HepG2 (cell line): Measurements from ENCODE around the gene EPB41. TPM values are rescaled to one million over a fixed set of nuclear protein-coding genes. Genes with fewer than 3 reads are reported as not detected.
A peak's percentile ranks its signal among the peaks of the same experiment; 100 is the strongest.

Experiments
- FOXK2 ChIP-seq: fragments of 450-650 bp; IDR thresholded peaks from 2 replicates; pipeline ENCODE4 v1.6.1; 2016
- GATAD1 ChIP-seq: IDR thresholded peaks from 2 replicates; pipeline ENCODE4 v1.6.1; 2016; ENCODE audit warnings: missing genetic modification reagents, missing compliant biosample characterization
- NFE2L1 ChIP-seq: sonication (generic); formaldehyde crosslinking; IDR thresholded peaks from 2 replicates; pipeline ENCODE4 v1.4.0; 2020; ENCODE audit warnings: missing genetic modification reagents, mild to moderate bottlenecking, borderline replicate concordance
- TBP ChIP-seq: sonication (generic); formaldehyde crosslinking; IDR thresholded peaks from 2 replicates; pipeline ENCODE4 v1.5.0; 2020; ENCODE audit warnings: missing genetic modification reagents
- ZFAT ChIP-seq: sonication (generic); formaldehyde crosslinking; conservative IDR thresholded peaks from 2 replicates; pipeline ENCODE4 v1.8.1; 2023; ENCODE audit warnings: missing genetic modification reagents, inconsistent platforms
- ZNF605 ChIP-seq: sonication (generic); formaldehyde crosslinking; IDR thresholded peaks from 2 replicates; pipeline ENCODE4 v1.8.0; 2022; ENCODE audit warnings: mild to moderate bottlenecking, missing genetic modification reagents
- polyA plus RNA-seq, 8 experiments: library from polyadenylated mRNA; depleted of rRNA in 3 of 8; stranded (reverse) in 7 of 8; unstranded in 1 of 8; fragments of >200 nt; fragmentation: Illumina TruSeq in 4 of 8; extraction: Trizol in 4 of 8; gene quantifications; 2 replicates each; pipeline versions ENCODE4 v1.2.1 to v1.2.3, GENCODE V29; 2011 to 2016; ENCODE audit warnings: low read depth in 4 of 8, missing spikeins in 1 of 8, mixed read lengths in 1 of 8; ENCODE audit not compliant: insufficient read depth in 1 of 8
- total RNA-seq, 5 experiments: library from RNA; depleted of rRNA; stranded (reverse); fragments of >200 nt; fragmentation: Illumina TruSeq; extraction: Trizol; gene quantifications; 2 replicates each; pipeline ENCODE4 v1.2.3, GENCODE V29; 2016; ENCODE audit warnings: low read depth in 1 of 5
- TF ChIP-seq, protein P1 (sequence below), 2 experiments: fragments of 450-650 bp in 1 of 2; sonication (generic) in 1 of 2; formaldehyde crosslinking in 1 of 2; IDR thresholded peaks; 2 replicates each; pipeline versions ENCODE4 v1.6.1 to v1.8.0; 2016 to 2022; ENCODE audit warnings: antibody characterized with exemption in 1 of 2, mild to moderate bottlenecking in 1 of 2, missing genetic modification reagents in 1 of 2
- TF ChIP-seq, protein P2 (sequence below): sonication (generic); formaldehyde crosslinking; IDR thresholded peaks from 2 replicates; pipeline ENCODE4 v1.9.0; 2021; ENCODE audit warnings: missing genetic modification reagents, borderline replicate concordance
- TF ChIP-seq, protein P3 (sequence below): IDR thresholded peaks from 2 replicates; pipeline ENCODE4 v1.6.1; 2016; ENCODE audit warnings: low read depth, borderline replicate concordance
- TF ChIP-seq, protein P4 (sequence below): sonication (generic); formaldehyde crosslinking; IDR thresholded peaks from 2 replicates; pipeline ENCODE4 v1.4.0; 2020; ENCODE audit warnings: missing genetic modification reagents
- TF ChIP-seq, protein P5 (sequence below): sonication (generic); formaldehyde crosslinking; IDR thresholded peaks from 2 replicates; pipeline ENCODE4 v1.4.0; 2020; ENCODE audit warnings: mild to moderate bottlenecking, low read depth, missing genetic modification reagents

Gene EPB41
- total and polyA plus RNA-seq, 2 of the 13 experiments (the other 11 are each of a cell fraction or from before 2014, with no cell fraction given), result 34.5 to 46.7 TPM

DNA sequence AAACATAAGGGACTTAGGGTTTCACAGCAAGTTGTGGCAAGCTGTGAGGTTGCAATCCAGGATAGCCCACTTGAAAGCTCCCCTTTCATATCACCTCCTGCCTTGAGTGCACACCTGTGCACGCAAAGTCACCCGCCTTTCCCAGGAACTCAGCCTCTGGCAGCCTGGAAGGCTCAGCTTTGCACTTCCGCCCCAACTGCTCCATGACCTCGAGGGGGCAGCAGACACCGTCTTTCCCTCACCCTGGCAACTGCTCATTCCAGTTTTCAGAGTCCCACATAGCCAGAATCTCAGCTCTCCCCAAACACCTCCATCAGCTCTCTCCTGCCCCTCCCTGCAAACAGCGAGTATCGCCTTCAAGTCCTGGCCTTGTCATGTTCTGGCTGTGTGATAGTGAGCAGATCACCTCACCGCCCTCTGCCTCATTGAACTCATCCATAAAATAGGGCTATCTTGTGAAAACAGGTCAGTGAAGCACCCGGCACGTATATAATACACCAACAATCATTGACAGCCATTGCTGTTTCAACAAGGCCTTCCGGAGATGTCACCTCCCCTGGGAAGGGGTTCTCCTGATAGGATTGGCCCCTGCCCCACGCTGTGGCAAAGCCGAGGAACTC lies 32.2 kb upstream of the EPB41 start (continued):
- TF ChIP-seq, protein P1, sequence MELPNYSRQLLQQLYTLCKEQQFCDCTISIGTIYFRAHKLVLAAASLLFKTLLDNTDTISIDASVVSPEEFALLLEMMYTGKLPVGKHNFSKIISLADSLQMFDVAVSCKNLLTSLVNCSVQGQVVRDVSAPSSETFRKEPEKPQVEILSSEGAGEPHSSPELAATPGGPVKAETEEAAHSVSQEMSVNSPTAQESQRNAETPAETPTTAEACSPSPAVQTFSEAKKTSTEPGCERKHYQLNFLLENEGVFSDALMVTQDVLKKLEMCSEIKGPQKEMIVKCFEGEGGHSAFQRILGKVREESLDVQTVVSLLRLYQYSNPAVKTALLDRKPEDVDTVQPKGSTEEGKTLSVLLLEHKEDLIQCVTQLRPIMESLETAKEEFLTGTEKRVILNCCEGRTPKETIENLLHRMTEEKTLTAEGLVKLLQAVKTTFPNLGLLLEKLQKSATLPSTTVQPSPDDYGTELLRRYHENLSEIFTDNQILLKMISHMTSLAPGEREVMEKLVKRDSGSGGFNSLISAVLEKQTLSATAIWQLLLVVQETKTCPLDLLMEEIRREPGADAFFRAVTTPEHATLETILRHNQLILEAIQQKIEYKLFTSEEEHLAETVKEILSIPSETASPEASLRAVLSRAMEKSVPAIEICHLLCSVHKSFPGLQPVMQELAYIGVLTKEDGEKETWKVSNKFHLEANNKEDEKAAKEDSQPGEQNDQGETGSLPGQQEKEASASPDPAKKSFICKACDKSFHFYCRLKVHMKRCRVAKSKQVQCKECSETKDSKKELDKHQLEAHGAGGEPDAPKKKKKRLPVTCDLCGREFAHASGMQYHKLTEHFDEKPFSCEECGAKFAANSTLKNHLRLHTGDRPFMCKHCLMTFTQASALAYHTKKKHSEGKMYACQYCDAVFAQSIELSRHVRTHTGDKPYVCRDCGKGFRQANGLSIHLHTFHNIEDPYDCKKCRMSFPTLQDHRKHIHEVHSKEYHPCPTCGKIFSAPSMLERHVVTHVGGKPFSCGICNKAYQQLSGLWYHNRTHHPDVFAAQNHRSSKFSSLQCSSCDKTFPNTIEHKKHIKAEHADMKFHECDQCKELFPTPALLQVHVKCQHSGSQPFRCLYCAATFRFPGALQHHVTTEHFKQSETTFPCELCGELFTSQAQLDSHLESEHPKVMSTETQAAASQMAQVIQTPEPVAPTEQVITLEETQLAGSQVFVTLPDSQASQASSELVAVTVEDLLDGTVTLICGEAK (IDR thresholded peaks at IDR 0.05), result no peak
- TF ChIP-seq, protein P1 (CRISPR knock-in tag; IDR thresholded peaks at IDR 0.05), result no peak
- TF ChIP-seq FOXK2, result no peak
- peak; percentile 64; the same call in 1 of the 2 replicates for TF ChIP-seq GATAD1 (CRISPR knock-in tag)
- no peak for TF ChIP-seq ZNF605 (CRISPR knock-in tag)
- no peak for TF ChIP-seq ZFAT
- TF ChIP-seq, protein P2, sequence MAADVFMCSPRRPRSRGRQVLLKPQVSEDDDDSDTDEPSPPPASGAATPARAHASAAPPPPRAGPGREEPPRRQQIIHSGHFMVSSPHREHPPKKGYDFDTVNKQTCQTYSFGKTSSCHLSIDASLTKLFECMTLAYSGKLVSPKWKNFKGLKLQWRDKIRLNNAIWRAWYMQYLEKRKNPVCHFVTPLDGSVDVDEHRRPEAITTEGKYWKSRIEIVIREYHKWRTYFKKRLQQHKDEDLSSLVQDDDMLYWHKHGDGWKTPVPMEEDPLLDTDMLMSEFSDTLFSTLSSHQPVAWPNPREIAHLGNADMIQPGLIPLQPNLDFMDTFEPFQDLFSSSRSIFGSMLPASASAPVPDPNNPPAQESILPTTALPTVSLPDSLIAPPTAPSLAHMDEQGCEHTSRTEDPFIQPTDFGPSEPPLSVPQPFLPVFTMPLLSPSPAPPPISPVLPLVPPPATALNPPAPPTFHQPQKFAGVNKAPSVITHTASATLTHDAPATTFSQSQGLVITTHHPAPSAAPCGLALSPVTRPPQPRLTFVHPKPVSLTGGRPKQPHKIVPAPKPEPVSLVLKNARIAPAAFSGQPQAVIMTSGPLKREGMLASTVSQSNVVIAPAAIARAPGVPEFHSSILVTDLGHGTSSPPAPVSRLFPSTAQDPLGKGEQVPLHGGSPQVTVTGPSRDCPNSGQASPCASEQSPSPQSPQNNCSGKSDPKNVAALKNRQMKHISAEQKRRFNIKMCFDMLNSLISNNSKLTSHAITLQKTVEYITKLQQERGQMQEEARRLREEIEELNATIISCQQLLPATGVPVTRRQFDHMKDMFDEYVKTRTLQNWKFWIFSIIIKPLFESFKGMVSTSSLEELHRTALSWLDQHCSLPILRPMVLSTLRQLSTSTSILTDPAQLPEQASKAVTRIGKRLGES (CRISPR knock-in tag), result no peak
- TF ChIP-seq, protein P3, sequence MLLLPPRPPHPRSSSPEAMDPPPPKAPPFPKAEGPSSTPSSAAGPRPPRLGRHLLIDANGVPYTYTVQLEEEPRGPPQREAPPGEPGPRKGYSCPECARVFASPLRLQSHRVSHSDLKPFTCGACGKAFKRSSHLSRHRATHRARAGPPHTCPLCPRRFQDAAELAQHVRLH (CRISPR knock-in tag), result 0 out of 2 replicates have a peak, but pooled peaks have one; percentile 45
- TF ChIP-seq NFE2L1 (CRISPR knock-in tag), result no peak
- no peak for TF ChIP-seq TBP (CRISPR knock-in tag)
- TF ChIP-seq, protein P4, sequence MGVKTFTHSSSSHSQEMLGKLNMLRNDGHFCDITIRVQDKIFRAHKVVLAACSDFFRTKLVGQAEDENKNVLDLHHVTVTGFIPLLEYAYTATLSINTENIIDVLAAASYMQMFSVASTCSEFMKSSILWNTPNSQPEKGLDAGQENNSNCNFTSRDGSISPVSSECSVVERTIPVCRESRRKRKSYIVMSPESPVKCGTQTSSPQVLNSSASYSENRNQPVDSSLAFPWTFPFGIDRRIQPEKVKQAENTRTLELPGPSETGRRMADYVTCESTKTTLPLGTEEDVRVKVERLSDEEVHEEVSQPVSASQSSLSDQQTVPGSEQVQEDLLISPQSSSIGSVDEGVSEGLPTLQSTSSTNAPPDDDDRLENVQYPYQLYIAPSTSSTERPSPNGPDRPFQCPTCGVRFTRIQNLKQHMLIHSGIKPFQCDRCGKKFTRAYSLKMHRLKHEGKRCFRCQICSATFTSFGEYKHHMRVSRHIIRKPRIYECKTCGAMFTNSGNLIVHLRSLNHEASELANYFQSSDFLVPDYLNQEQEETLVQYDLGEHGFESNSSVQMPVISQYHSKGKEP, result no peak
- TF ChIP-seq, protein P5, sequence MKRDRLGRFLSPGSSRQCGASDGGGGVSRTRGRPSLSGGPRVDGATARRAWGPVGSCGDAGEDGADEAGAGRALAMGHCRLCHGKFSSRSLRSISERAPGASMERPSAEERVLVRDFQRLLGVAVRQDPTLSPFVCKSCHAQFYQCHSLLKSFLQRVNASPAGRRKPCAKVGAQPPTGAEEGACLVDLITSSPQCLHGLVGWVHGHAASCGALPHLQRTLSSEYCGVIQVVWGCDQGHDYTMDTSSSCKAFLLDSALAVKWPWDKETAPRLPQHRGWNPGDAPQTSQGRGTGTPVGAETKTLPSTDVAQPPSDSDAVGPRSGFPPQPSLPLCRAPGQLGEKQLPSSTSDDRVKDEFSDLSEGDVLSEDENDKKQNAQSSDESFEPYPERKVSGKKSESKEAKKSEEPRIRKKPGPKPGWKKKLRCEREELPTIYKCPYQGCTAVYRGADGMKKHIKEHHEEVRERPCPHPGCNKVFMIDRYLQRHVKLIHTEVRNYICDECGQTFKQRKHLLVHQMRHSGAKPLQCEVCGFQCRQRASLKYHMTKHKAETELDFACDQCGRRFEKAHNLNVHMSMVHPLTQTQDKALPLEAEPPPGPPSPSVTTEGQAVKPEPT (CRISPR knock-in tag), result no peak
